AG10803 (cell line): Measurements from ENCODE around the gene PXMP4.

Experiments
- DNase-seq: peaks from one replicate; pipeline ENCODE4 v3.0.0; 2010; ENCODE audit warnings: low read depth
- H3K4me3 ChIP-seq: 2 replicates; pipeline ENCODE4 v1.5.1; 2011; ENCODE audit warnings: mild to moderate bottlenecking, low read length, control low read depth
- TF ChIP-seq, protein P1 (sequence below): conservative IDR thresholded peaks from 2 replicates; pipeline ENCODE4 v1.5.1; 2011; ENCODE audit warnings: mild to moderate bottlenecking, low read length, control low read depth, inconsistent platforms

The PXMP4 gene

DNA sequence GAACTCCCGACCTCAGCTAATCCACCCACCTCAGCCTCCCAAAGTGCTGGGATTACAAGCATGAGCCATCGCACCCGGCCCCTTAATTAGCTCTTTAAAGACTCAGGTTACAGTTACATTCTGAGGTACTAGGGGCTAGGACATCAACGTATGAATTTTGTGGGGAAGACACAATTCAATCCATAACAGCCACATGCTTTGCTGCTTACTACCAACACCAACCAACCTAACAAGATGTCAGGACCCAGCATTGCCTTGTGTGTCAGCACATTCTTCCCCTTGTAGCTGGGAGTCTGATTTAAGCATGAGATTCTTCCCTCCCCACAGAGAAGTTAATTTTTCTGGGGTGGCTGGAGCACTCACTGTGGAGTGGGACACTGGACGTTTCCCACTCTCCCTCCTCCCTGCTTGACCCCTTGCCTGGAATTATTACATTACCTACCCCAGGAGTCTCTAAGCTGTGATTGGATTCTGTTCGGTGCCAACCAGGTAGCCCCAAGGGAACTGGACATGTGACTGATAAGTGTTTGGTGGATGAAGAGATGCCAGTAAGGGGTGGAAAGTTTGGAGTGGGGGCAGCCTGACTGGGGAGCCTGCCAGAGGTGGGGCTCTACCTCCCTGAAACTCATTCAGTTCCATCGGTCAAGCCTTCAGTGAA is 5.6 kb upstream of the PXMP4 start:
- no peak for DNase-seq
- H3K4me3 ChIP-seq: no peak overlapping the region
- TF ChIP-seq, protein P1, sequence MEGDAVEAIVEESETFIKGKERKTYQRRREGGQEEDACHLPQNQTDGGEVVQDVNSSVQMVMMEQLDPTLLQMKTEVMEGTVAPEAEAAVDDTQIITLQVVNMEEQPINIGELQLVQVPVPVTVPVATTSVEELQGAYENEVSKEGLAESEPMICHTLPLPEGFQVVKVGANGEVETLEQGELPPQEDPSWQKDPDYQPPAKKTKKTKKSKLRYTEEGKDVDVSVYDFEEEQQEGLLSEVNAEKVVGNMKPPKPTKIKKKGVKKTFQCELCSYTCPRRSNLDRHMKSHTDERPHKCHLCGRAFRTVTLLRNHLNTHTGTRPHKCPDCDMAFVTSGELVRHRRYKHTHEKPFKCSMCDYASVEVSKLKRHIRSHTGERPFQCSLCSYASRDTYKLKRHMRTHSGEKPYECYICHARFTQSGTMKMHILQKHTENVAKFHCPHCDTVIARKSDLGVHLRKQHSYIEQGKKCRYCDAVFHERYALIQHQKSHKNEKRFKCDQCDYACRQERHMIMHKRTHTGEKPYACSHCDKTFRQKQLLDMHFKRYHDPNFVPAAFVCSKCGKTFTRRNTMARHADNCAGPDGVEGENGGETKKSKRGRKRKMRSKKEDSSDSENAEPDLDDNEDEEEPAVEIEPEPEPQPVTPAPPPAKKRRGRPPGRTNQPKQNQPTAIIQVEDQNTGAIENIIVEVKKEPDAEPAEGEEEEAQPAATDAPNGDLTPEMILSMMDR: no peak

DNA sequence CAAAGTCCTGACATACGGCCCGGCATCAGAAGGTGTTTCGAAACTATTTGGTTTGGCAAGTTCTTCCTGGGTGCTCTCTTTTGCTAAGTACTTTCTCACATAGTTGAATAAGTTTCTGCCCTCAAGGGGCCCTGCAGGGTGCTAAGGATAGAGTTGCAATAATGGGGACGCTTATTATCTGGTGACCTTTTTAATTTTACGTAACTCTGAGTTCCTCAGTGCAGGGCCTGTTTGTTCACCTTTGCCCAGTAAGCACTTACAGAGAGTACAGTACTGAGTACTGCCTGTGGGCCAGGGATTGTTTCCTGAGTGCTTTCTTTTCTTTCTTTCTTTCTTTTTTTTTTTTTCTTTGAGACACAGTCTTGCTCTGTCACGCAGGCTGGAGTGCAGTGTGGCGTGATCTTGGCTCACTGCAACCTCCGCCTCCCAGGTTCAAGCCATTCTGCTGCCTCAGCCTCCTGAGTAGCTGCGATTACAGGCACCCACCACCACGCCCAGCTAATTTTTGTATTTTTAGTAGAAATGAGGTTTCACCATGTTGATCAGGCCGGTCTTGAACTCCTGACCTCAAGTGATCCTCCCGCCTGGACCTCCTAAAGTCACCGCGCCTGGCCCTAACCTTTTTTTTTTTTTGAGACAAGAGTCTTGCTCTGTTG is 4.5 kb upstream of the PXMP4 start:
- DNase-seq: peak; percentile 33
- TF ChIP-seq, protein P1: no peak
- no peak overlapping the region for H3K4me3 ChIP-seq

- TF ChIP-seq, protein P1: no peak
- no peak for DNase-seq
- no peak overlapping the region for H3K4me3 ChIP-seq
Measured at GRCh38 chr20:33721391-33722140, 1.5 kb upstream of the PXMP4 start.

DNA sequence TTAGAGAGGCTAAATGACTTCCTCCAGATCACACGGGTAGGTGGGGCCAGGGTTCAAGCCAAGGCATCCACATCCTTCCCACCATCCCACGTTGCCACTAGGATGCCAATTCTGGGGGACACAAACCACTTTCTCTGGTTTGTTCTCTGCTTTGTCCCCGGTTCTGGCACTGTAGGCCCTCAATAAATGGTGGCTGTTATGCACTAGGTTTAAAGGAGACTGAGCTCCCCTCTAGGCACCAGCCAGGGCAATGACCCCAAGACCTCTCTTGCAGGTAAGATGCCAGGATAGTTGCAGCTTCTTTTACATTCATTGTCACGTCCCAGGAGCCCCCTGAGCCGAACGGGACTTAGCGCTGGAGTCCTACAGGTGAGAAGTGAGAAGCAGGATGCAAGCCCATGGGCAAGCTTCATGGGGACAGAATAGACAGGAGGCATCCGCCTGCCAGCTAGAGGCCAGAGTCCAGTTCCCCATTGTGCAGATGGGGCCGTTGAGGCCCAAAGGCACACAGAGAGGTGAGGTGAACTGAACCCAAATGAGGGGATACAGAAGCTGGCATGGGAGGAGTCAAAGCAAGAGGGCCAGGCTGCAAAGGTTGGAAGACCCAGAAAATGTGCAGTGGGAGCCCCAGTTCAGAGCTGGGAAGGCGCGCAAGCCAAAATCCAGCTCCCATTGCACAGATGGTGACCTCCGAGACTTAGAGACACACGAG is 677 bp downstream of the PXMP4 start:
- DNase-seq: no peak
- TF ChIP-seq, protein P1: no peak
- peak overlapping the region; percentile 92 for H3K4me3 ChIP-seq

DNA sequence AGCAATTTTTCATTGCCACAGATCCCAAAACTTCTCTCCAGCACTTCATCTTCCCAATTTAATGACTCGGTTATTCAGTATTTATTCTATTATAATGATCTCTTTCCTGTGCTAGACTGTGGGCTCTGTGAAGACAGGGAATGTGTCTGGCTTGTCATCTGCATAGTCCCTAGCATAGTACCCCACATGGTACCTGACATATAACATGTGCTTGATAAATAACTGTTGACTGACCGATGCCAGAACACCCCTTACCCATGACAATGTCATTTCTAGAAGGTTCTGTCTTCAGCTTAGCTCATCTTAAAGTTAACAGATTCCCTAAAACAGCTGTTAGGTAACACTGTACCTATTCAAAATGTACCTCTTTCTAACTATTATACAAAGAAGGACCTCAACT is 3.6 kb downstream of the PXMP4 start:
- TF ChIP-seq, protein P1: no peak

DNA sequence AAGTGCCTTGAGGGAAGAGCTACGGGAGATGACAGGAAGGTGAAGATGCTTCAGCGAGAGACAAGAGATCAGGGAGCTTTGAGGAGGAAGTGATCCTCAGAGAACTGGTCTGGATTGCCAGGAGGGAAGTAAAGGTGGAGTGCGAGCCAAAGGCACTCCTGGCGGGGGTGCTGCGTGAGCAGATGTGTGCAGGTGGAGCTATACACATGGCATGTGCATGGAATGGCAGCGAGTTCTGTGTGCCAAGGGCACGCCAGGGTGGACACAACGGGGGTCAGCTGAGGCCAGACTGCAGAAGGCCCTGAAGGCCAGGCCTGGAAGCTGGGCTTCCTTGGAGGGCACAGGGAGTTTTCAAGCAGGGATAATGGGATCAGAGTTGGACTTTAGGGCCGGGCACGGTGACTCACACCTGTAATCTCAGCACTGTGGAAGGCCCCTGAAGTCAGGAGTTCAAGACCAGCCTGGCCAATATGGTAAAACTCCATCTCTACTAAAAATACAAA is 6.2 kb downstream of the PXMP4 start:
- TF ChIP-seq, protein P1: no peak

More for the DNA sequence above, 3.6 kb downstream of the PXMP4 start:
- no peak for DNase-seq
- H3K4me3 ChIP-seq: no peak overlapping the region

More for the DNA sequence above, 6.2 kb downstream of the PXMP4 start:
- H3K4me3 ChIP-seq: no peak overlapping the region
- no peak for DNase-seq
